Thyroid gland (tissue), 4 donors: ENCODE data around the gene CTSF.

Experiments
- POLR2A ChIP-seq, 2 donors: fragments of 450-650 bp; IDR thresholded peaks; one replicate each; pipeline ENCODE4 v1.6.1; 2017; ENCODE audit warnings: antibody characterized with exemption in 2 of 2, mild to moderate bottlenecking in 2 of 2, moderate library complexity in 1 of 2
- TF ChIP-seq, protein P1 (sequence below), 6 experiments: fragments of 200-600 bp in 3 of 6; fragments of 450-650 bp in 3 of 6; sonication (generic) in 3 of 6; IDR thresholded peaks; one replicate each; pipeline ENCODE4 v1.5.1; 2016 to 2019; ENCODE audit warnings: antibody characterized with exemption in 6 of 6, mild to moderate bottlenecking in 2 of 6, inconsistent platforms in 1 of 6, moderate library complexity in 1 of 6

DNA sequence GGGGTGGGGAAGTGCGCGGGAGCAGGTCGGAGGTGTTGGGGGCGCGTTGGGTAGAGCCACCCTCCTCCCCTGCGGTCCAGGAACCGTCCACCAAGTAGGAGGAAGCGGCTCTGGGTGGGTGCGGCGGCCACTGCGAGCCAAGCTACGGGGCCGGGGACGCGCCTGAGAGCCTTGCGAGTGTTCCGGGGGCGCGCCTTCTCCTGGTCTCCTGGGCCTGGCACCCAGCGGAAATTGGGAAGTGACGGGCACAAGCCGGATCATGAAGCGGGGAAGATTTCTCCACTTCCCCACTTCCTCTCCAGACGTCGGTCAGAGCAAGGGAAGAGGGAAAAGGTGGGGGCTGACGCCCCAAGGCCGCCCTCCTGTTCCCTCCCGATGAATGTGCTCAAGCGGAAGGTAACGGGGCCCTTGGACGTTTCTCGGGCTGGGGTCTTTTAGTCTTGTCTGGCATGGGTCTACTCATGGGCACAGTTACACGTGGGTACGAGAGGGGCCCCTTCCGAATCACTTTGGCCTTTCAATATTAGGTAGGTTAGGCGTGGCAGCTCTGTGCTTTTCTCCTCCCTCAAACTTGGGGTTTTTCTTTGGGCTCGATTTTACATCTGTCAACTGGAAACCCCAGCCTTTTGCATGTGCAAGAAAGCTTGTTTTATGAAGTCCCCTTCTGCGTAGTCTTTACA is 48.9 kb upstream of the CTSF start:
- TF ChIP-seq, protein P1, sequence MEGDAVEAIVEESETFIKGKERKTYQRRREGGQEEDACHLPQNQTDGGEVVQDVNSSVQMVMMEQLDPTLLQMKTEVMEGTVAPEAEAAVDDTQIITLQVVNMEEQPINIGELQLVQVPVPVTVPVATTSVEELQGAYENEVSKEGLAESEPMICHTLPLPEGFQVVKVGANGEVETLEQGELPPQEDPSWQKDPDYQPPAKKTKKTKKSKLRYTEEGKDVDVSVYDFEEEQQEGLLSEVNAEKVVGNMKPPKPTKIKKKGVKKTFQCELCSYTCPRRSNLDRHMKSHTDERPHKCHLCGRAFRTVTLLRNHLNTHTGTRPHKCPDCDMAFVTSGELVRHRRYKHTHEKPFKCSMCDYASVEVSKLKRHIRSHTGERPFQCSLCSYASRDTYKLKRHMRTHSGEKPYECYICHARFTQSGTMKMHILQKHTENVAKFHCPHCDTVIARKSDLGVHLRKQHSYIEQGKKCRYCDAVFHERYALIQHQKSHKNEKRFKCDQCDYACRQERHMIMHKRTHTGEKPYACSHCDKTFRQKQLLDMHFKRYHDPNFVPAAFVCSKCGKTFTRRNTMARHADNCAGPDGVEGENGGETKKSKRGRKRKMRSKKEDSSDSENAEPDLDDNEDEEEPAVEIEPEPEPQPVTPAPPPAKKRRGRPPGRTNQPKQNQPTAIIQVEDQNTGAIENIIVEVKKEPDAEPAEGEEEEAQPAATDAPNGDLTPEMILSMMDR (IDR thresholded peaks at IDR 0.05): no peak
- no peak for TF ChIP-seq POLR2A (IDR thresholded peaks at IDR 0.05)
